Bone marrow (tissue), 2 donors: ENCODE results near the gene COMMD7.

ENCODE experiments used
- DNase-seq, 2 donors: peaks; one replicate each; lab custom pipeline; 2025; lab: John Stamatoyannopoulos, UW

The COMMD7 gene

DNA sequence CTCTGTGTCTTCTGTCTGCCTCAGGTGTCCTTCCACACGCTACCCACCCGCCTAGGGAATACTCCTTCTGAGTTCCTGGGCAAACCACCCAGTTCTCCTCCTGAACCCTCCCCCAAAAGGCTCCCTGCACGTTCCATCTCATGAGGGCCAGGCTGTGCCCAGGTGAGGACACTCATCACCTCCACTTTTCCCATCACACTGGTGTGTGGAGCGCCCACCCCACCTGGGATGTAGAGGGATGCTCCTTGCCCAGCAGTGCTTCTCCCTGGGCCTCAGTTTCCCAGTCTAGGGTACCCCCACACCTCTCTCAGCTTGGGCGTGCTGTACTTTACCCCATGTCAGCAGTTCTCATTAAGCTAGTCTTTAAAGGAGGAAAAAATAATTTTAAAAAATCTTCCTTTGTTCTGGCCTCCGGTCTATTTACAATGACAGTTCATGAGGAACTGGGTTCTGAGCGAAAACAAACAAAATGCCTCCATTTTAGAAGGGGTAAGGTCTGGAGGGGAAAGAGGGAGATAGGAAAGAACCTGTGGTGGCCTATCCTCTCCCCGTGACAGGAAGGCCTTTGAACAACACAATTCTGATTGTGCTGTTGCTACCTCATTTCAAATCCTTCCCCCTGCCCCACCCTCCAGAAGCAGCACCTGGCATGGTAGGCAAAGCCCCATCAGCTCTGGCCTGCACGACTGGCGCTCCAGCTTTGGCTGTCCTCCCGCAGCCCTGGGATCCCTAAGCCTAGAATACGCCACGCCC lies 67.9 kb downstream of the COMMD7 start:
- no peak for DNase-seq

DNA sequence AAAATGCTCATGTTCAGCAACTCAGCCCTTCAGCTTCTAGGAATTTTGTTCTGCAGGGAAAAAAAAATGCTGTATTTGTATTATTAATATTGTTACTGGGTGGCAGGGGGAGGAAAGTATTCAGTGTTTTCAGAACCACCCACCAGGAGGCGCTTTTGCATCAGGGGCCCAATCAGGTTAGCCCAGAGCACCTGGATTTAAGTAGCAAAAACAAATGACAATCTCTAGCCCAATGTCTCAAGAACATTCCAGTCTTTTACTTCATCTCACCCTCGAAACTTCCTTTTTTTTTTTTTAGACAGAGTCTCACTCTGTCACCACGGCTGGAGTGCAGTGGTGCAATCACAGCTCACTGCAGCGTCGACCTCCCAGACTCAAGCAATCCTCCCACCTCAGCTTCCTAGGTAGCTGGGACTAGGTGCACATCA lies 68.9 kb downstream of the COMMD7 start:
- DNase-seq: peak in 1 of 2 donors; percentile 75

DNA sequence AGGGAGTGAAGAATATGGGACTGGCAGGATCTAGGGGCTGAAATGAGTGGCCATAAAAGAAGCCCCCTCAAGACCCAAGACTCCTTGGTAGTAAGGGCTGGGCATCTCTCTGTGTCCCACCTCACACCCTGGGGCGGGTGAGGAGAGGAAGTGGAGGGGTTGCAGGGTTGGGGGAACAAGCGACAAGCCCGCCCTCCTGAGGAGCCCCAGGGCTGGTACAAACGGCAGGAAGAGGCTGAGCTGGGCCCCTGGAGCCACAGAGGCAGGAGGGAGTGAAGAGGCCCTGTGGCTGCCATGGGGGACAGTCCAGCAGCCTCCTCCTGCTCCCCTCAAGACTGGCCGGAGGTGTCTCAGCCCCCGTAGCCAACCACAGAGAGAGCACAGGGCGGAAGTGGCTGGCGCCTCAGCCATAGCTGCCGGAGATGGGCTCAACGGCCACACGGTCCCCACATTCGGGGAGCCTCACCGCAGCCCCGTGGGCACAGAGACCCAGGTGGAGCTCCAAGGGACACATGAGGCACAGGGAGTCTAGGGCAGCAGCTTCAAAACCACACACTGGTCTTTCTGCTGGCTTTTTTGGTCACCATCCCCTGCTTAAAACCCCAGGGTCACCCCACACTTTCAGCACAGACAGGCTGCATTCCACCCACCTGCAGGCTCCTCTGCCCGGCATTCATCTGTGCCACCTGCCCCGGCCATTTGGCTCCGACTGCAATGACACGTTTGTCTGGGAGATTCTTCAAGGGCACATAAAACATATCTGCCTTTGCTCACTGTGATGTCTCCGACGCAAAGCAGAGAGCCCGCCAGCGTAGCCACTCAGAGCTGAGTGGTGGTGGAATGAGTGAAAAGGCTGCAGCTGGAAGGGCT lies 70.0 kb downstream of the COMMD7 start:
- peak; percentile 51 to 53 for DNase-seq

DNA sequence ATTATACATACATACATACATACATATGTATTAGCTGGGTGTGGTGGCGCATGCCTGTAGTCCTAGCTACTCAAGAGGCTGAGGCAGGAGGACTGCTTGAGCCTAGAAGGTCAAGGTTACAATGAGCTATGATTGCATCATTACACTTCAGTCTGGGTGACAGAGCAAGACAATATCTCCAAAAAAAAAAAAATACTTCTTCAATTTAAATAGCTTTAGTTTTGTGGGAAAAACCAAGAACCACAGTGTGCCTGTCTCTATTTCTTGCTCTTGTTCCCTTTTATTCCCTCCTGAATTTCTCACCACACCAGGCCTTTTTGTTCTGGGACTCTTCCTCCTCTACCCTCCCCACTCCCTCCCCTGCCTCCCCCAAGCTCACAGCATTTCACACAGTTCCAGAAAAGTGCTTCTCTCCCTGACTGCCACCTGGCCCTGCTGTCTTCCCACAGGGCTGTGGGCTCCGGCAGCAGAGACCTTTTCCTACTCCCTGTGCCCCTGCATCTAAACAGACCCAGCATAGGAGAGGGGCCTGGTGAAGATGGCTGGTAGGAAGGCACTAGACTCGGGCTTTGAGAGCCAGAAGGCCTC lies 70.8 kb downstream of the COMMD7 start:
- DNase-seq: peak in 1 of 2 donors; percentile 59

DNA sequence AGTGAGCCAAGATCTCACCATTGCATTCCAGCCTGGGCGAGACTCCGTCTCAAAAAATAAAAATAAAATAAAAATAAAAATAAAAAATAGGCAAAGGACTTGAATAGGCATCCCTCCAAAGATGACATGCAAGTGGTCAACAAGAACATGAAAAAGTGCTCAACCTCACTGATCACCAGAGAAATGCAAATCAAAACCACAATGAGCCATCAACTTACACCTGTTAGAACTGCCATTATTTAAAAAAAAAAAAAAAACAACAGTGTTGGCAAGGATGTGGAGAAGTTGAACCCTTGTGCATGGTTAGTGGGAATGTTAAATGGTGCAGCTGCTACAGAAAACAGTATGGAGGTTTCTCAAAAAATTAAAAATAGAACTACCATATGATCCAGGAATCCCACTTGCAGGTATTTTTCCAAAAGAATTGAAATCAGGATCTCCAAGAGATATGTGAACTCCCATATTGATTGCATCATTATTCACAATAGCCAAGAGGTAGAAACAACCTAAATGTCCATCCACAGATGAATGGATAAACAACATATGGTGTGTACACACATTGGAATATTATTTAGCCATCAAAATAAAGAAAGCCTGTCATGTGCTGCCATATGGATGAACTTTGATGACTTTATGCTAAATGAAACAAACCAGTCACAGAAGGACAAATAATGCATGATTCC lies 72.4 kb downstream of the COMMD7 start:
- no peak for DNase-seq

DNA sequence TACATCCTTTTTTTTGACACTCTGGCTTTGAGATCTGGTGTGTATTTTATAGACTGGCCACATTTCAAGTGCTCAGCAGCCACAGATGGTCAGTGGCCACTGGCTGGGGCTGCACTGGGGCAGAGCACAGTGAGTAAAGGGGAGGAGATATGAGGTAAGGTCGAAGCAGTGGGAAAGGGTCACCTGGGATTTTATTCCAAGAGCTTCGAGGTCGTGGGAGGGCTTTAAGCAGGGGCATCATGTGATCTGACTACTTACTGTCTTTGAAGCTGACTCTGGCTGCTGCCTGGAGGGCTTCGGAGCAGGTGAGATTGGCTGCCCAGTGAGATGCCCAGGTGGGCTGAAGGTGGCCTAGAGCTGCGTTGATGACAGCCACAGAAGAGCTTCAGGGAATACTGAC lies 76.2 kb downstream of the COMMD7 start:
- DNase-seq: no peak

DNA sequence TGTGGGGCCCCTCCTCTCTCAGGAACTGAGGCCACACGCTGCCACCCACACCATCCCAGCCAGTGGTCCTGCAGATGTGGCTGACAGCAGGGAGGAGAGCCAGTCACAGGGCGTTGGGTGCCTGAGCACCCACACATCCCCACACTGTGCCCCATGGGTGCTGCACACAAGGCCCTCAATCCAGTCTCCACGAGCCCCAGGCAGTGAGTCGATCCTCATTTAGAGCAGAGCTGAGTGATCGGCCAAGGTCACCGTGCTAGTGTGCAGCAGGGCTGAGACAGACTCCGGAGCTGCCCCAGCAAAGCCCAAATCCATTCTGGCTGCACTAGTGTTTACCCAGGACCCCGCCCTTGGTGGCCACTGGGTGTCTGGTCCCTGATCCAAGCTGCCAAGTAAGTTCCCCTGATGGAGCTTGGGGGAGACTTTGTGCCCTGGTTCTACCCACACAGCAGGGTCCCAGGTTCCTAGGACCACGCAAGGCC lies 78.5 kb downstream of the COMMD7 start:
- DNase-seq: no peak

DNA sequence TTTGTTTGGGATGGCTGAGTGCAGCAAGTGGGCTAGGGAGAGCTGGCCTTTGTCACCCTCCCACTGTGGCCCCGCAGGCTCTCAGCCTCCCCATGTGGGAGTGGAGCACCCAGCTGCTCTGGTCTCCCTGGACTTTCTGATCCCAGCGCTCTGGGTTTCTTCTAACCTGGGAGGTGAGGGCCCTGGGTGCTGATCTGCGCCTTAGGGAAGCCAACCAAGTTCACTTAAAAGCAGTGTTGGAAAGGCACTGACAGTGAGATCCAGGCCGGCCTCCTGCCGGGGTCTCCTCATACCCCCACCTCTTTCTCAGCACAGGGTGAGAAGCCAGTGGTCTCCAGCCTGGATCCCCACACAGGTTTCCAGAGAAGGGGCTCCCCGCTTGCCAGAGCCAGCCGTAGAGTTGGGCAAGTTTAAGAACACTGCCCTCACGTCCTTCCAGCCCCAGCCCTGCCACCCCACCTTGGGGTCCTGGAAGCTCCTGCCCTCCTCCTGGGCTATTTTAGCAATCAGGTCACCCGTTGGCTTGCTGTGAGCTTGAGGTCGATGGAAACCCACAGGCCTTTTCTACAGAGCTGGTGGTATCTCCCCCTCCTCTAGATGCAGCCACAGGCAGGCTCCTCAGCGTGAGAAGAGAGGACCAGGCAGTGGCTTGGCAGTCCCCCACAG lies 79.1 kb downstream of the COMMD7 start:
- no peak for DNase-seq

DNA sequence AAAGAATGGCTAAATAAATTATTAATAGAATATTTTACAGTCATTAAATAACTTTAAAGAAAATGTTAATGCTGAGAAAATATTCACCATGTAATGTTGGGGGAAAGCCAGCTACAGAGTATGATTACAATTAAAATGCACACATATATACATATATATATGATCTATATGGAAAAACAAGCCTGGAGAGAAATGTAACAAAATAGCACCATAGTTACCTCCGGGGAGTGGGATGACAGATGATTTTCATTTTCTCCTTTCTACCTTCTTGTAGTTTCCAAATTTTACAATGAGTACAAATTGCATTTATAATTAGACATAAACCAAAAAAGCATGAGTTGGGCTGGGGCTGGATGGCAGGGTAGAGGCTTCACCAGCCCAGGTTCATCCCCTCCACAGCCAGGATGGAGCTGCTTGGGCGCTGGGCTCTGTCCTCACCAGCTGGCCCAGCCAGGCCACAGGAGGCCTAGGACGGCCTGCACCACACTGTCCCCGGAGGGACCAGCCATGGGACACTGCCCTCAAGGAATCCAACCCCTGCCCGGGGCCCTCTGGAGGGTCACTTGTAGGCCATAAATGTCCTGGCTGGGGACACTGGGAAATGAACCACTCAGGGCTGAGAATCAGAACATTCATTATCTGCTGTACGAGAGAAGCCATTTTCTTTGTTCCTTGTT lies 79.8 kb downstream of the COMMD7 start:
- DNase-seq: no peak

DNA sequence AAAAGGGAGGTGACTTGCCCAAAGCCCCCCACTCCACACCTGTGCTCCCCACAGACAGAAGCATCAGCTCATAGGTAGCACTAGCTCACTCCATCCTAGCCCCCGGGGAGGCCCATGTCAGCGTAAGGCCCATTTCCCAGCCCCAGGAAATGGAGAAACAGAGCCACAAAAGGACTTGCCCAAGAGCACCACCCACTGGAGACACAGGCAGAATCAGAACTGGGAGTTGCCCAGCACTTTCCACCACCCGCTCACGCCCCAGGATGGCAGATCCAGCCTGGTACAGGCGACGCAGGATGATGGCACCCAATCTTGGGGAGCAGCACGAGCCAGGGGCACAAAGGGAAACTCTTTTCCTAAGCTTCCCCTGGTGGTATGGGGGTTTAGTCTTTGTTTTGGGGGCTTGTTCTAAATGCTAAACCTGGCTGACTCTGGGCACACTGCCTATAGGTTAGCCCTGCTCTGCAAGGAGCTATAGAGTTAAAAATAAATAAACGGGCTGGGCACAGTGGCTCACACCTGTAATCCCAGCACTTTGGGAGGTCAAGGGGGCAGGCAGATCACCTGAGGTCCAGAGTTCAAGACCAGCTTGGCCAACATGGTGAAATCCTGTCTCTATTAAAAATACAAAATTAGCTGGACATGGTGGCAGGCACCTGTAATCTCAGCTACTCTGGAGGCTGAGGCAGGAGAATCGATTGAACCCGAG lies 81.3 kb downstream of the COMMD7 start:
- no peak for DNase-seq

DNA sequence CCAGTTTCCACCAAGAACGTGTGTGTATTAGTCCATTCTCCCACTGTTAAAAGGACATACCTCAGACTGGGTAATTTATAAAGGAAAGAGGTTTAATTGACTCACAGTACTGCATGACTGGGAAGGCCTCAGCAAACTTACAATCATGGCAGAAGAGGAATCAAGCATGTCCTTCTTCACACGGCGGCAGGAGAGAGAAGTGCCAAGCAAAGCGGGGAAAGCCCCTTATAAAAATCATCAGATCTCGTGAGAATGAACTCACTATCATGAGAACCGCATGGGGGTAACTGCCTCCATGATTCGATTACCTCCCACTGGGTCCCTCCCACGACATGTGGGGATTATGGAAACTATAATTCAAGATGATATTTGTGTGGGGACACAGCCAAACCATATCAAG lies 82.6 kb downstream of the COMMD7 start:
- no peak for DNase-seq

DNA sequence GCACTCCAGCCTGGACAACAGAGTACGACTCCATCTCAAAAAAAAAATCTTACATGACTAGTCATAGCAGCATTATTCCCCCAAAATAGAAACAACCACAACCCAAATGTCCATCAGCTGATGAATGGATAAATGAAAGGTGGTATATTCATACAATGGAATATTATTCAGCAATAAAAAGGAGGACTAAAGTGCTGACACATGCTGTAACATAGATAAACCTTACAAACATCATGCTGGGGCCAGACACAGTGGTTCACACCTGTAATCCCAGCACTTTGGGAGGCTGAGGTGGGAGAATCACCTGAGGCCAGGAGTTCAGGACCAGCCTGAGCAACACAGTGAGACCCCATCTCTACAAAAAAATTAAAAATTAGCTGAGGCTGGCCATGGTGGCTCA lies 86.4 kb downstream of the COMMD7 start:
- no peak for DNase-seq

DNA sequence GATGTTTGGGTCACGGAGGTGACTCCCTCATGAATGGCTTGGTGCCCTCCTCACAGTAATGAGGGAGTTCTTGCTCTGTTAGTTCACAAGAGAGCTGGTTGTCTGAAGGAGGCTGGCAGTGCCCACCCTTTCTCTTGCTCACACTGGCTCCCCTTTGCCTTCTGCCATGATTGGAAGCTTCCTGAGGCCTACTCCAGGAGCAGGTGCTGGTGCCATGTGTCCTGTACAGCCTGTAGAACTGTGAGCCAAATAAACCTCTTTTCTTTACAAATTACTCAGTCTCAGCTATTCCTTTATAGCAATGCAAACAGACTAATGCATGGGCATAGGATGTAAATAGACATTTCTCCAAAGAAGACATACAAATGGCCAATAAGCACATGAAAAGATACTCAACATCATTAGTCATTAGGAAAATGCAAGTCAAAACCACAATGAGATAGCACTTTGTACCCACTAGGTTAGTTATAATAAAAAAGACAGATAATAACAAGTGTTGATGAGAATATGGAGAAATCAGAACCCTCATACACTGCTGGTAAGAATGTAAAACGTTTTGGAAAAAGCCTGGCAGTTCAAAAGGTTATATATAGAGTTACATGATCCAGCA lies 87.3 kb downstream of the COMMD7 start:
- no peak for DNase-seq

DNA sequence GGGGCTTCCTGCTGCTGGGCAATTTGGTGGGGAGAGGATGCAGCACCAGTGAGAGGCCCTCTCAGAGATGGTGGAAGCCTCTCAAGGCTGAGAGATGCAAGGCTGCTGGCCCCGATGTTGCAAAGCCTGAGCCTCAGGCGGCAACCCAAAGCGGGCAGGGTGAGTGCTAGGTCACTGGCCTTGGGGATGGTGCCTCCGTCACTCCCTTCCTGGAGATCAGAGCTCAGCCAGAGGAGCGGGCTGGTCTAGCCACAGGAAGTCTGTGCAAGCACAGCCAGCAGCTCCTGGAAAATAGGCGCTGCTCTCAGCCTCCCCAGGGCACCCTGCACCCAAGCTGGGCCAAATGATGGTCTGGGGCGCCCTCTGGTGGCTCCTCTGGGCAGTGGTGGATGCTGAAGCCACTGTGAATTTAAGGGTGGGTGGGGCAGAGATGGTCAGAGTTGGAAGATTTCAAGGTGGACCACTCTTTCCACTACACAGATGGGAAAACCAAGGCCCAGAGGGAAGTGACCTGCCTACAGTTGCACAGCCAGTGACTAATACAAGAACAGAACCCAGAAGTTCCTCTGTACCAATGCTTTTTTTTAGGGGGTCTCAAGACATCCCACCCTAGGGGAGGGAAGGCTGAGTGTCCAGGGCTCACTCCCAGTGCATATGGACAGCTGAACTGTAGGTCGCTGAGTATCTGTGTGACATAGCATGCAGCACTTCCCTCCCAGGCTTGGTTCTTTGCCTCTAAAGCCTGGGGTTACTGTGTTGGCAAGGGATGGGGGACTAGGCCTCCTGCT lies 90.3 kb downstream of the COMMD7 start:
- peak; percentile 76 to 78 for DNase-seq
